Measurements from ENCODE around the gene ACKR2.

DNA sequence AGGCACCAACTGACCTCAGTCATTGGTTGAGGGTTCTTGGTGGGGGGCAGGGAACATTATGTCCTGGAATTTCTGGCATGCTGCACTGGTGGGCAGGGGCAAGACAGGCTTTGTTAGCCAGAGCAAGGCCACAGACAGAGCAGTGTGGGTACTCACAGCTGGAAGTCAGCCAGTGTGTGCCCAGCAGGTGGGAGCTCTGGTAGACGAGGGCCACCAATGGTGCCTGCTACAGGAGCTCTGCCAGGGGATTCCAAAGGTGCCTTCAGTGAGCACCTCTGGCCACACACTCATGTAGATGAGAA is 35.1 kb downstream of the ACKR2 start:
- TF ChIP-seq, protein P1, sequence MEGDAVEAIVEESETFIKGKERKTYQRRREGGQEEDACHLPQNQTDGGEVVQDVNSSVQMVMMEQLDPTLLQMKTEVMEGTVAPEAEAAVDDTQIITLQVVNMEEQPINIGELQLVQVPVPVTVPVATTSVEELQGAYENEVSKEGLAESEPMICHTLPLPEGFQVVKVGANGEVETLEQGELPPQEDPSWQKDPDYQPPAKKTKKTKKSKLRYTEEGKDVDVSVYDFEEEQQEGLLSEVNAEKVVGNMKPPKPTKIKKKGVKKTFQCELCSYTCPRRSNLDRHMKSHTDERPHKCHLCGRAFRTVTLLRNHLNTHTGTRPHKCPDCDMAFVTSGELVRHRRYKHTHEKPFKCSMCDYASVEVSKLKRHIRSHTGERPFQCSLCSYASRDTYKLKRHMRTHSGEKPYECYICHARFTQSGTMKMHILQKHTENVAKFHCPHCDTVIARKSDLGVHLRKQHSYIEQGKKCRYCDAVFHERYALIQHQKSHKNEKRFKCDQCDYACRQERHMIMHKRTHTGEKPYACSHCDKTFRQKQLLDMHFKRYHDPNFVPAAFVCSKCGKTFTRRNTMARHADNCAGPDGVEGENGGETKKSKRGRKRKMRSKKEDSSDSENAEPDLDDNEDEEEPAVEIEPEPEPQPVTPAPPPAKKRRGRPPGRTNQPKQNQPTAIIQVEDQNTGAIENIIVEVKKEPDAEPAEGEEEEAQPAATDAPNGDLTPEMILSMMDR (IDR thresholded peaks at IDR 0.05): no peak
- TF ChIP-seq POLR2A (IDR thresholded peaks at IDR 0.05): no peak
